Heart right ventricle (tissue), 16 donors: ENCODE measurements around the gene MRPL47. TPM values are rescaled to one million over a fixed set of nuclear protein-coding genes. Genes with fewer than 3 reads are reported as not detected.

Experiments
- ATAC-seq, 8 donors: fragments of 200-7000 bp; cut with Tn5 transposase; one replicate each; pipeline ENCODE4 v1.9.1; 2020; ENCODE audit warnings: mild to moderate bottlenecking in 8 of 8, moderate library complexity in 8 of 8, moderate number of reproducible peaks in 1 of 8
- DNase-seq, 2 donors: peaks; one replicate each; pipeline ENCODE4 v3.0.0-alpha.2; 2020
- H3K27ac ChIP-seq, 10 donors: fragments of 200-600 bp; sonication (generic) in 2 of 10; one replicate each; pipeline versions ENCODE4 v1.5.0 to v1.8.0; 2020 to 2022; ENCODE audit warnings: mild to moderate bottlenecking in 3 of 10
- H3K27me3 ChIP-seq, 7 donors: fragments of 200-600 bp; one replicate each; pipeline ENCODE4 v1.8.0; 2021 to 2022; ENCODE audit warnings: mild to moderate bottlenecking in 2 of 7
- H3K36me3 ChIP-seq, 9 donors: fragments of 200-600 bp; sonication (generic) in 1 of 9; one replicate each; pipeline versions ENCODE4 v1.5.0 to v1.8.0; 2020 to 2022; ENCODE audit warnings: mild to moderate bottlenecking in 2 of 9
- H3K4me1 ChIP-seq, 9 donors: fragments of 200-600 bp; sonication (generic) in 1 of 9; one replicate each; pipeline versions ENCODE4 v1.5.0 to v1.8.0; 2020 to 2022; ENCODE audit warnings: mild to moderate bottlenecking in 4 of 9
- H3K4me3 ChIP-seq, 10 donors: fragments of 200-600 bp; sonication (generic) in 2 of 10; one replicate each; pipeline versions ENCODE4 v1.5.0 to v1.8.0; 2020 to 2022; ENCODE audit warnings: mild to moderate bottlenecking in 7 of 10, moderate library complexity in 2 of 10
- H3K9me3 ChIP-seq, 11 donors: fragments of 200-600 bp in 10 of 11; sonication (generic) in 2 of 11; one replicate each; pipeline versions ENCODE4 v1.5.0 to v1.8.0; 2013 to 2022; ENCODE audit warnings: mild to moderate bottlenecking in 2 of 11, control low read depth in 1 of 11, moderate library complexity in 1 of 11
- WGBS, 2 donors: extraction: QIAGEN DNeasy Blood & Tissue Kit; methylation state at CpG; one replicate each; pipeline ENCODE4 v1.1.7; 2013; ENCODE audit warnings: inconsistent platforms in 1 of 2; 5-methylcytosine and 5-hydroxymethylcytosine counted together
- intact Hi-C, 10 donors: fragments of 100-400 bp; cut with DNase I; formaldehyde crosslinking; loops; one replicate each; pipeline versions ENCODE4 v1.11.1 to v1.14.2; 2022
- polyA plus RNA-seq, 2 donors: library from polyadenylated mRNA; stranded (reverse); fragments of 200-250 nt; gene quantifications; one replicate each; pipeline ENCODE4 v1.2.3, GENCODE V29; 2013
- total RNA-seq, 10 donors: library from RNA; stranded (reverse); fragmentation: NEBNext Ultra II Directional in 3 of 10; extraction: Animal tissue kit (Norgen Biotek cat#: 25700) in 3 of 10; gene quantifications; one replicate each; pipeline versions ENCODE4 v1.2.1 to v1.2.4, GENCODE V29; 2021 to 2023
- TF ChIP-seq, protein P1 (sequence below), 9 donors: fragments of 200-600 bp; sonication (generic) in 2 of 9; IDR thresholded peaks; one replicate each; pipeline versions ENCODE4 v1.5.0 to v1.8.0; 2021 to 2022; ENCODE audit warnings: antibody characterized with exemption in 9 of 9, mild to moderate bottlenecking in 5 of 9, moderate library complexity in 1 of 9
- donor health status: Arrhythmogenic right ventricular cardiomyopathy.
- donor health status: ischemic (EF 13 %, LVEDD 7.1; RV severe dilation, severe dysfunction).
- donor health status: healthy with polysubstance abuse.
- donor health status: DM: no; HTN: yes; CAD: no.
- donor health status: DM: no; HTN: no; CAD: no.
- donor health status: ischemic (EF 25% LVEDD 6.9; RV normal size, moderate dysfunction).
- donor health status: ischemic (EF 25% LVEDD 5.7; RV mildly dilated, moderate dysfunction).
- donor health status: healthy.
- donor health status: DM: yes; HTN: yes; CAD: no.
- donor health status: Ischemic cardiomyopathy.
- donor health status: ischemic (EF 35%, LVEDD 5.7; RV mildly dilated, moderate dysfunction).
- donor health status: nonischemic (EF 11% LVEDD 7.7; RV severe dilation, severe dysfunction).
- donor health status: DM: yes; HTN: yes; CAD: no.
- donor health status: PGD.
- donor health status: ischemic (EF 29% LVEDD 5.4; RV normal size, mild dysfunction).
- donor health status: nonischemic (EF 23%, LVEDD 6.1; RV moderate dilation, normal function).

Gene MRPL47
- total and polyA plus RNA-seq, 12 donors = 44.3 to 160 (median 53.1) TPM

DNA sequence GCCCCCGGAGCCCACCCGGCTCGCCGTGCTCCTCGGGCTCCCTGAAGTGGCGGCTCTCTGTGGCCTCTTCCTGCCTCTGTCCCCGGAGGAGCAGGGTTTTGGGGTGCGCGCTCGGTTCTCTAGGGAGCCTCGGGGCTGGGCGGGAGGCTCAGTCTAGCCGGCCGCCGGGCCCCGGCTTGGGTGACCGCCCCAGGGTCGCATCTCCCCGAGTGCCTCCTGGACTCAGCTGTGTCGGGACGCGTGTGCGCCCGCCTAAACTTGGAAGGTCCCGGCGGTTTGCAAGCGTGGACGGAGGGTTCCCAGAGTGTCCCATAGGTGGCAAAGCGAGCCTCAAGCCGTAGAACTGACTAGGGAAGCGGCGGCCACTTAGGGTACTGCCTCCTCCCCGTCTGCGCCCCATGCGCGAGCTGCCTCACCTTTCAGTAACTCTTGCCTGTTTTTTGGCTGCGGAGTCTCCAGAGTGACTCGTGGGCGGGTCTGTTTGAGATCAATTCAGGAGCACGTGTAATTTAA lies 41.1 kb downstream of the MRPL47 start:
- WGBS, 2 donors = 1% methylated on average over 38 to 40 of the region's 40 CpGs
- Histone ChIP-seq H3K27me3 (no peaks in the 10 kb centered on the region), H3K27ac (peak overlapping the region; percentile 55 to 93 (median 88)), H3K9me3 (no peaks in the 10 kb centered on the region), H3K36me3 (no peaks in the 10 kb centered on the region), H3K4me1 (peaks cover 0 to 25% (median 16%) of the 10 kb centered on the region in 9 donors), H3K4me3 (peak overlapping the region; percentile 78 to 97 (median 86))
- intact Hi-C loops = loop anchor here in 5 of 10 donors (2.0 to 10.0 kb wide), 9 partner anchors 39 to 241 kb away; partner anchors contain the start of genes GNB4 (in 3 of the 5), ZNF639 (in 2 of the 5), MFN1 (in 1 of the 5) and MRPL47 (in 1 of the 5)
- ATAC-seq (peak; percentile 31 to 84 (median 48)), DNase-seq (peak; percentile 53 to 56)
- TF ChIP-seq, protein P1, sequence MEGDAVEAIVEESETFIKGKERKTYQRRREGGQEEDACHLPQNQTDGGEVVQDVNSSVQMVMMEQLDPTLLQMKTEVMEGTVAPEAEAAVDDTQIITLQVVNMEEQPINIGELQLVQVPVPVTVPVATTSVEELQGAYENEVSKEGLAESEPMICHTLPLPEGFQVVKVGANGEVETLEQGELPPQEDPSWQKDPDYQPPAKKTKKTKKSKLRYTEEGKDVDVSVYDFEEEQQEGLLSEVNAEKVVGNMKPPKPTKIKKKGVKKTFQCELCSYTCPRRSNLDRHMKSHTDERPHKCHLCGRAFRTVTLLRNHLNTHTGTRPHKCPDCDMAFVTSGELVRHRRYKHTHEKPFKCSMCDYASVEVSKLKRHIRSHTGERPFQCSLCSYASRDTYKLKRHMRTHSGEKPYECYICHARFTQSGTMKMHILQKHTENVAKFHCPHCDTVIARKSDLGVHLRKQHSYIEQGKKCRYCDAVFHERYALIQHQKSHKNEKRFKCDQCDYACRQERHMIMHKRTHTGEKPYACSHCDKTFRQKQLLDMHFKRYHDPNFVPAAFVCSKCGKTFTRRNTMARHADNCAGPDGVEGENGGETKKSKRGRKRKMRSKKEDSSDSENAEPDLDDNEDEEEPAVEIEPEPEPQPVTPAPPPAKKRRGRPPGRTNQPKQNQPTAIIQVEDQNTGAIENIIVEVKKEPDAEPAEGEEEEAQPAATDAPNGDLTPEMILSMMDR (IDR thresholded peaks at IDR 0.05) = peak in 6 of 9 donors; percentile 27 to 62 (median 46)

DNA sequence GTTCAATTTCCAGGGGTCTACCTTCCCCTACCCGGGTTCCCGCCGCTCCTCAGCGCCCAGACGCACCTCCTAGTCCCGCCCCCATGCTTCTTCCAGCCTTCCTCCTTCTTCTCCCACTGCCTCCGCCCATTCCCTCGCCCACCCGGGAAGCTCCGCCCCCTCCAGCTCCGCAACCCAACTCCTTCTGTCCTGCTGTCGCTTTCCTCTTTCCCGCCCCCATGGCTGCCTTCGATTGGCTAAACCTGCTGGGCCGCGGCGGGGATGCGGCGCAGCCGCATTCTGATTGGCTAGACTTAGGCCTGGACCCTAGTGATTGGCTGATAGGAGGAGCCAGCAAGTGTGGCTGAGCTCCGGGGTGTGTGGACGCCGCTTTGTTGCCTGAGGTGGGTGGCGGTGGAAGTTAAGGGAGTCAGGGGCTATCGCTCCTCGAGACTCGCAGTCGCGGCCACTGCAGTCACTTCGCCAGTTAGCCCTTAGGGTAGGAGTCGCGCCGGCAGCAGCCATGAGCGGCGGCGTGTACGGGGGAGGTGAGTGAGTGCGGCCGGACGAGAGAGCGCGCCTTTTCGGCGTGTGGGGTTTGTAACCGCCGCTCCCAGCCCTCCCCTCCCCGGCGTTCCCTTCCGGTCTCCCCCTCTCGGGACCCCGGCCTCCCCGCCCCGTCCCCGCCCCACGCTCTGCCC lies 41.7 kb downstream of the MRPL47 start, which contains the start of gene ACTL6A:
ACTL6A (plus strand) TSS at position 336 of the 680 bp plus-strand sequence; CDS start at position 503, 167 bp downstream.
- Histone ChIP-seq H3K27me3 (no peaks in the 10 kb centered on the region), H3K27ac (peak within 1 kb of the TSS; percentile 55 to 93 (median 88)), H3K36me3 (no peaks in the 10 kb centered on the region), H3K9me3 (no peaks in the 10 kb centered on the region), H3K4me3 (peak within 1 kb of the TSS; percentile 78 to 97 (median 86)), H3K4me1 (peaks cover 0 to 25% (median 16%) of the 10 kb centered on the region in 9 donors)
- ATAC-seq (peak; percentile 98 to 99 (median 99)), DNase-seq (peak; percentile 100)
- TF ChIP-seq, protein P1 (IDR thresholded peaks at IDR 0.05) = no peak
- intact Hi-C loops = loop anchor here in 6 of 10 donors (1.0 to 10.0 kb wide), 11 partner anchors 40 to 240 kb away; partner anchors contain the start of genes GNB4 (in 3 of the 6), MFN1 (in 2 of the 6), MRPL47 (in 2 of the 6) and NDUFB5 (in 2 of the 6)
- WGBS, 2 donors = 1% methylated on average over 47 to 55 of the region's 55 CpGs

DNA sequence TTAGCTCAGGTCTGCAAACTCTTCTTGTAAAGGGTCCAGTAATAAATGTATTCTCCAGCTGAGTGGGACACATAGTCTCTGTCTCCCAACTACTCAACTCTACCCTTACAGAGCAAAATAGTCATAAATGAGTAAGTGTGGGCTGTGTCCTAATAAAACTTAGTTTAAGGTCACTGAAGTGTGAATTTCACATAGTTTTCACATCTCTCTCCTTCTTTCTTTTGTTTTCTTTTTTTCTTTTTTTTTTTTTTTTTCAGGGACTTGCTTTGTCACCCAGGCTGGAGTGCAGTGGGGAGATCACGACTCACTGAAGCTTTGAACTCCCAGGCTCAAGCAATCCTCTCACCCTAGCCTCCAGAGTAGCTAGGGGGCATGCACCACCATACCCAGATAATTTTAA lies 43.6 kb downstream of the MRPL47 start:
- TF ChIP-seq, protein P1 (IDR thresholded peaks at IDR 0.05) = no peak
- no peaks in the 10 kb centered on the region for H3K27me3 ChIP-seq
- H3K9me3 ChIP-seq = no peaks in the 10 kb centered on the region
- H3K36me3 ChIP-seq = no peaks in the 10 kb centered on the region
- no peak for DNase-seq
- intact Hi-C loops = loop anchor here in 4 of 10 donors (5.0 to 10.0 kb wide), 6 partner anchors 42 to 238 kb away; partner anchors contain the start of genes GNB4 (in 2 of the 4), MRPL47 (in 1 of the 4), NDUFB5 (in 1 of the 4) and ZNF639 (in 1 of the 4)
- H3K27ac ChIP-seq = no peak overlapping the region
- no peak overlapping the region for H3K4me3 ChIP-seq
- H3K4me1 ChIP-seq = peaks cover 0 to 25% (median 16%) of the 10 kb centered on the region in 9 donors
- no peak for ATAC-seq
- WGBS, 2 donors = 93 to 94% methylated on average over 1 of the region's 1 CpG

DNA sequence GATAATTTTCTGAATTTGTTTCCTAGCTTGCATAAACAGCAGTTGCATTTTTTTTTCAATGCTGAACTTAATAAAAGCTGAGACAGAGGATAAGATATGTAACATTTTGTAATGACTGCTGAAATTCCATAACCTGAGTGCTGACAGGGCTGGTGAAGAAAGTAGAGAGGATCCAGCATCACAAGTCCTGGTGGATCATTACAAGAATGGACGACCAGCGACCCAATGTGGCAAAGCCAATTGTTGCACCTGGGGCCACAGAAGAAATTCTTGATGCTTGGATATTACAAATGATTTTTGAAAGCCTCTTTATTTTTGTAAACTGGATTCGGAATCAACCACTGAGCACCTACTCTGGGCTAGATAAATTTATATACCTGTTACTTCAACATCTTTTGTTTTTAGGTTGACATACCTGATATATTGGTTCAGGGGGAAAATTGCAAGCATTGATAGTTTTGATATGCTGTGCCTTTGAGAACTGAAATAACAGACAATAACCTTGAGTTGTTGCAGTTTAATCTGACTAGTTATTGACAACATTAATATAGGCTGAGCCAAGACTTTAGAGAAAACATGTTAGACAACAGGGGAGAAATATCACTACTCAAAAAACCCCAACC lies 45.6 kb downstream of the MRPL47 start:
- no peak for ATAC-seq
- Histone ChIP-seq H3K4me1 (peaks cover 0 to 17% (median 4%) of the 10 kb centered on the region in 9 donors), H3K36me3 (no peaks in the 10 kb centered on the region), H3K4me3 (no peak overlapping the region), H3K27me3 (no peaks in the 10 kb centered on the region), H3K27ac (no peak overlapping the region), H3K9me3 (no peaks in the 10 kb centered on the region)
- intact Hi-C loops = loop anchor here (1.0 to 10.0 kb wide), 6 partner anchors 137 to 542 kb away; partner anchors contain the start of genes MFN1 (in 1 of the 10) and PIK3CA (in 1 of the 10)
- TF ChIP-seq, protein P1 (IDR thresholded peaks at IDR 0.05) = peak; percentile 78 to 95 (median 87)
- DNase-seq = peak; percentile 39 to 76
- 1 to 4% methylated on average over 3 of the region's 3 CpGs for WGBS, 2 donors
